ENCODE results near the gene TWNK.

GRCh38 chr10:100979791-100980272, 7.5 kb upstream of the TWNK start:
- no peak for TF ChIP-seq GATA2 (IDR thresholded peaks at IDR 0.05; ENCODE audit: low read depth, low read length)
- no peak for TF ChIP-seq GATA3 (IDR thresholded peaks at IDR 0.05; ENCODE audit: low read depth, low read length)
